PC-9 (cell line): ENCODE data around the gene RABL6.

Source experiments
- EZH2 ChIP-seq: fragments of 200-600 bp; sonication (generic); IDR thresholded peaks from 2 replicates; pipeline ENCODE4 v1.8.0; 2017; ENCODE audit warnings: antibody characterized with exemption, low read depth
- TF ChIP-seq, protein P1 (sequence below): fragments of 200-600 bp; sonication (generic); conservative IDR thresholded peaks from 2 replicates; pipeline ENCODE4 v1.6.1; 2017; ENCODE audit warnings: mixed run types, antibody characterized with exemption, mild to moderate bottlenecking, moderate library complexity

DNA sequence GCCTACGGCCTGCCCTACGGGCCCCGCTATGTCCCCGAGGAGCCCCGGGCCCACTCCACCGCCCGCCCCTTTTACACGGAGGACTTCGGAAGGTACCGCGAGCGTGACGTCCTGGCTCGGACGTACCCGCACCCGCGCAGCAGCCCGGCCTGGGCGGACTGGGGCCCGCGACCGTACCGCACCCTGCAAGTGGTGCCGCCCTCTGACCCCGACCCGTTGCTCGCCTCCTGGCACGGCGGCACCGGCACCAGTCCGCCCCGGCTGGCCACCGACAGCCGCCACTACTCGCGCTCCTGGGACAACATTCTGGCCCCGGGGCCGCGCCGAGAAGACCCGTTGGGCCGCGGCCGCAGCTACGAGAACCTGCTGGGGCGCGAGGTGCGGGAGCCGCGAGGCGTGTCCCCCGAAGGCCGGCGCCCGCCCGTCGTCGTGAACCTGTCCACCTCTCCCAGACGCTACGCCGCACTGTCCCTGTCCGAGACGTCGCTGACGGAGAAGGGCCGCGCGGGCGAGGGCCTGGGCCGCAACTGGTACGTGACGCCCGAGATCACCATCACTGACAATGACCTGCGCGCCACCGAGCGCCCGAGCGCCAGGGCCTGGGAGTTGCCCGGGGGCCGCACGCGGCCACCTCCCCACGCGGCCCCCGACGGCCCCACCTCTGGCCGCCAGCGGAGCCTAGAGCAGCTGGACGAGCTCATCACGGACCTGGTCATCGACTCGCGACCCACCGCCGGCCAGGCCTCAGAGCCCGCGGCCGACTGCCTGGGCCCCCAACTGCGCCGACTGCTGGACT, 37.9 kb downstream of the RABL6 start:
- TF ChIP-seq, protein P1, sequence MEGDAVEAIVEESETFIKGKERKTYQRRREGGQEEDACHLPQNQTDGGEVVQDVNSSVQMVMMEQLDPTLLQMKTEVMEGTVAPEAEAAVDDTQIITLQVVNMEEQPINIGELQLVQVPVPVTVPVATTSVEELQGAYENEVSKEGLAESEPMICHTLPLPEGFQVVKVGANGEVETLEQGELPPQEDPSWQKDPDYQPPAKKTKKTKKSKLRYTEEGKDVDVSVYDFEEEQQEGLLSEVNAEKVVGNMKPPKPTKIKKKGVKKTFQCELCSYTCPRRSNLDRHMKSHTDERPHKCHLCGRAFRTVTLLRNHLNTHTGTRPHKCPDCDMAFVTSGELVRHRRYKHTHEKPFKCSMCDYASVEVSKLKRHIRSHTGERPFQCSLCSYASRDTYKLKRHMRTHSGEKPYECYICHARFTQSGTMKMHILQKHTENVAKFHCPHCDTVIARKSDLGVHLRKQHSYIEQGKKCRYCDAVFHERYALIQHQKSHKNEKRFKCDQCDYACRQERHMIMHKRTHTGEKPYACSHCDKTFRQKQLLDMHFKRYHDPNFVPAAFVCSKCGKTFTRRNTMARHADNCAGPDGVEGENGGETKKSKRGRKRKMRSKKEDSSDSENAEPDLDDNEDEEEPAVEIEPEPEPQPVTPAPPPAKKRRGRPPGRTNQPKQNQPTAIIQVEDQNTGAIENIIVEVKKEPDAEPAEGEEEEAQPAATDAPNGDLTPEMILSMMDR, result no peak
- TF ChIP-seq EZH2, result no peak
